Endothelial cell (in vitro differentiated cells): ENCODE measurements around the gene TSPEAR. TPM values are rescaled to one million over a fixed set of nuclear protein-coding genes. Genes with fewer than 3 reads are reported as not detected.

Experiments
- DNase-seq: peaks from one replicate; pipeline ENCODE4 v3.0.0; 2021; ENCODE audit warnings: low spot score
- H3K27ac Mint-ChIP-seq: one replicate; pipeline ENCODE4 v1.8.0; 2021; ENCODE audit warnings: mixed read lengths, inconsistent platforms; ENCODE audit not compliant: unreplicated experiment
- H3K27me3 Mint-ChIP-seq: one replicate; pipeline ENCODE4 v1.8.0; 2021; ENCODE audit warnings: mild to moderate bottlenecking, moderate library complexity, mixed read lengths, inconsistent platforms; ENCODE audit not compliant: unreplicated experiment
- H3K36me3 Mint-ChIP-seq: one replicate; pipeline ENCODE4 v1.8.0; 2021; ENCODE audit warnings: mild to moderate bottlenecking, low read depth, mixed read lengths, inconsistent platforms; ENCODE audit not compliant: unreplicated experiment
- H3K4me1 Mint-ChIP-seq: one replicate; pipeline ENCODE4 v1.8.0; 2021; ENCODE audit warnings: mild to moderate bottlenecking, mixed read lengths, inconsistent platforms; ENCODE audit not compliant: unreplicated experiment
- H3K4me3 Mint-ChIP-seq: one replicate; pipeline ENCODE4 v1.8.0; 2021; ENCODE audit warnings: mild to moderate bottlenecking, mixed read lengths, inconsistent platforms; ENCODE audit not compliant: unreplicated experiment
- H3K9me3 Mint-ChIP-seq: one replicate; pipeline ENCODE4 v1.8.0; 2021; ENCODE audit warnings: mixed read lengths, inconsistent platforms; ENCODE audit not compliant: unreplicated experiment
- CTCF ChIP-seq: fragments of 200-600 bp; sonication (generic); IDR thresholded peaks from one replicate; pipeline ENCODE4 v1.5.0; 2021; ENCODE audit warnings: antibody characterized with exemption; ENCODE audit not compliant: unreplicated experiment
- total RNA-seq: library from RNA; stranded (reverse); fragmentation: NEBNext Ultra II Directional; extraction: Animal tissue kit (Norgen Biotek cat#: 25700); gene quantifications from one replicate; pipeline ENCODE4 v1.2.1, GENCODE V29; 2021; ENCODE audit not compliant: unreplicated experiment

Gene TSPEAR
- total RNA-seq, 1 donor from 2014 or later, result not detected

GRCh38 chr21:44527156-44527982 lies 184.0 kb downstream of the TSPEAR start:
- Mint-ChIP-seq H3K4me1 (no peaks in the 10 kb centered on the region), H3K4me3 (no peak overlapping the region), H3K9me3 (no peaks in the 10 kb centered on the region), H3K27ac (no peak overlapping the region), H3K36me3 (peaks cover 5% of the 10 kb centered on the region), H3K27me3 (peaks cover 10% of the 10 kb centered on the region)
- no peak for TF ChIP-seq CTCF
- no peak for DNase-seq

GRCh38 chr21:44526096-44526997 lies 185.0 kb downstream of the TSPEAR start:
- Mint-ChIP-seq H3K4me1 (no peaks in the 10 kb centered on the region), H3K9me3 (no peaks in the 10 kb centered on the region), H3K4me3 (no peak overlapping the region), H3K36me3 (peaks cover 5% of the 10 kb centered on the region), H3K27ac (no peak overlapping the region), H3K27me3 (peaks cover 7% of the 10 kb centered on the region)
- no peak for TF ChIP-seq CTCF
- DNase-seq, result no peak

- no peak for TF ChIP-seq CTCF
- no peak overlapping the region for H3K27ac Mint-ChIP-seq
- H3K9me3 Mint-ChIP-seq, result no peaks in the 10 kb centered on the region
- peaks cover 5% of the 10 kb centered on the region for H3K27me3 Mint-ChIP-seq
- H3K4me1 Mint-ChIP-seq, result no peaks in the 10 kb centered on the region
- H3K4me3 Mint-ChIP-seq, result no peak overlapping the region
- DNase-seq, result no peak
- H3K36me3 Mint-ChIP-seq, result peaks cover 5% of the 10 kb centered on the region
Observed at GRCh38 chr21:44525391-44526095, 185.8 kb downstream of the TSPEAR start.

- DNase-seq, result no peak
- no peaks in the 10 kb centered on the region for H3K9me3 Mint-ChIP-seq
- no peak for TF ChIP-seq CTCF
- no peak overlapping the region for H3K27ac Mint-ChIP-seq
- H3K27me3 Mint-ChIP-seq, result peaks cover 3% of the 10 kb centered on the region
- H3K4me1 Mint-ChIP-seq, result no peaks in the 10 kb centered on the region
- H3K36me3 Mint-ChIP-seq, result no peaks in the 10 kb centered on the region
- no peak overlapping the region for H3K4me3 Mint-ChIP-seq
Observed at GRCh38 chr21:44524414-44525371, 186.7 kb downstream of the TSPEAR start.
